HG02610 (cell line): ENCODE results near the gene CD84.
"Not testable (repeated sequence)": the region's sequence is repeated elsewhere in the genome, so short reads cannot be mapped to it uniquely, and the experiment has no call there.

Experiments
- ATAC-seq: cut with Tn5 transposase; IDR thresholded peaks from one replicate; pipeline ENCODE4 v1.9.1; 2021; ENCODE audit warnings: mild to moderate bottlenecking, moderate library complexity; ENCODE audit not compliant: unreplicated experiment

CD84 gene

DNA sequence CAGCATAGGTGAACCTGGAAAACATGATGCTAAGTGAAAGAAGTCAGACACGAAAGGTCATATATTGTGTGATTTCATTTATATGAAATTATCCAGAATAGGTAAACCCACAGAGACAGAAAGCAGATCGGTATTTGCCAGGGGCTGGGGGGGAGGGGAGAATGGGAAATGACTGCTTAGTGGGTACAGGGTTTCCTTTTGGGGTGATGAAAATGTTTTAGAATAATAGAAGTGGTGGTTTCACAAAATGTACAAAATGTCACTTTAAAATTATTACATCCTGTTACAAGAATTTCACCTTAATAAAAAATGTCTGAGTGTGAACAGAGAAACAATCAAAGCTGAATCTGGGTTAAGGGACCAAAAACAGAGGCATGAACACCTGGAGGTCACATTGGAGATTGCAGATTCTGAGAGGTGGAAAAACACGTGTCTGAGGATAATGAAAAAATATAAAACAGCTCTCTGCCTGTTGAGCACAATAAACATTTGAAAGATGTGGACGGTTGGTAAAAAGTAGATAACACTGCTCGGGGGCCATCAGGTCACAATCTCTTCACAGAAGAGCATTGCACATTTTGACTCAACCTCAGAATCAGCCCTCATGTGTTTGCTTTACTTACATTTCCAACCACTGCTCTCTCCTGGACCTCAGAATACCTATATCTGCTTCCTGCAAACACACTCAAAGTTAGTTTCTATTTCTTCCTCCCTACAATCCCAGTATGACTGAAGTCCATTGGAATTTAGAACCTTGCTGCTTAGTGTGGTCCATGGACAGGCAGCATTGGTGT, 59.5 kb downstream of the CD84 start:
- peak; percentile 68 for ATAC-seq

DNA sequence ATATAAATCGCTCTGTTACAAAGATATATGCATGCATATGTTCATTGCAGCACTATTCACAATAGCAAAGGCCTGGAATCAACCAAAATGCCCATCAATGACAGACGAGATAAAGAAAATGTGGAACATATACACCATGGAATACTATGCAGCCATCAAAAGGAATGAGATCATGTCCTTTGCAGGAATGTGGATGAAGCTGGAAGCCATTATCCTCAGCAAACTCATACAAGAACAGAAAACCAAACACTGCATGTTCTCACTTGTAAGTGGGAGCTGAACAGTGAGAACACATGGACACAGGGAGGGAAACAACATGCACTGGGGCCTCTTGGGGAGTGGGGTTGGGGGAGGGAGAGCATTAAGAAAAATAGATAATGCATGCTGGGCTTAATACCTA, 61.8 kb downstream of the CD84 start:
- not testable (repeated sequence) for ATAC-seq

DNA sequence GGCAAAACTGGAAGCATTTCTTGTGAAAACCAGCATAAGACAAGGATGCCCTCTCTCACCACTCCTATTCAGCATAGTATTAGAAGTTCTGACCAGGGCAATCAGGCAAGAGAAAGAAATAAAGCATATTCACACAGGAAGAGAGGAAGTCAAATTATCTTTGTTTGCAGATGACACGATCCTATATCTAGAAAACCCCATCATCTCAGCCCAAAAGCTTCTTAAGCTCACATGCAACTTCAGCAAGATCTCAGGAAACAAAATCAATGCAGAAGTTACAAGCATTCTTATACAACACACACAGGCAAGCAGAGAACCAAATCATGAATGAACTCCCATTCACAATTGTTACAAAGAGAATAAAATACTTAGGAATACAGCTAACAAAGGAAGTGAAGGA, 63.4 kb downstream of the CD84 start:
- ATAC-seq, result not testable (repeated sequence)

DNA sequence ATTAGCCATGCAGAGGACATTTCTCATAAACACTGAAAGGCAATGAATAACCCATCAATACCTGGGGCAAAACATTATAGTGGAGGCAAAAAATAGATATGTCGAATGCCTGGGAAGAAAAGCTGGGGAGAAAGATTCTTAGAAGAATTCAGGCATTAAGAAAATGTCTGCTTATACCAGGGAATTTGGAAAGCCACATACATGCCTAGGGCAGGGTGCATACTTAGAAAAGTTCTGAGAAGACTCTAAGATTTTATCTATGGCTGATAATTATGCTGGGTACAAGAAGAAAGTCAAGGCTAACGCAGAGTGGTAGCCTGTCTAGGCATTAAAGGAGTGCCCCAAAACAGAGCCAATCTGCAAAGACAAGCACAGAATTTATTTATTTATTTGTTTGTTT, 74.6 kb downstream of the CD84 start:
- no peak for ATAC-seq

DNA sequence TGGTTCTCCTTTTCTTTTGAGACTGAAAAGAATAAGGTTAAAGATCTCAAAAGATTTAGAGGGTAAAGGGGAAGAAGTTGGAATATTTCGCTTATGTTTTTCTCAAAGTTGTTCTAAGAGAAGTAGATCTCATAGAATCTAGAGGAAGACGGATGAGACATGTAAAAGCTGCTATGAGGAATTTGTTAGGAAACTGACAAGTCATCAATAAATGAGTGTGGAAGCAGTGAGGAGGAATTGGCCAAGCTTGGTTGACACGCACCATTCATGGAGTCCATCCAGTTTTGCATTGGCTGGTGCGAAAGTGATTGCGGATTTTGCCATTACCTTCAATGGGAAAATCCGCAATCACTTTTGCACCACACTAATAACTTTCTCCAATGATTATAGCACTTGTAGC, 76.2 kb downstream of the CD84 start:
- no peak for ATAC-seq

DNA sequence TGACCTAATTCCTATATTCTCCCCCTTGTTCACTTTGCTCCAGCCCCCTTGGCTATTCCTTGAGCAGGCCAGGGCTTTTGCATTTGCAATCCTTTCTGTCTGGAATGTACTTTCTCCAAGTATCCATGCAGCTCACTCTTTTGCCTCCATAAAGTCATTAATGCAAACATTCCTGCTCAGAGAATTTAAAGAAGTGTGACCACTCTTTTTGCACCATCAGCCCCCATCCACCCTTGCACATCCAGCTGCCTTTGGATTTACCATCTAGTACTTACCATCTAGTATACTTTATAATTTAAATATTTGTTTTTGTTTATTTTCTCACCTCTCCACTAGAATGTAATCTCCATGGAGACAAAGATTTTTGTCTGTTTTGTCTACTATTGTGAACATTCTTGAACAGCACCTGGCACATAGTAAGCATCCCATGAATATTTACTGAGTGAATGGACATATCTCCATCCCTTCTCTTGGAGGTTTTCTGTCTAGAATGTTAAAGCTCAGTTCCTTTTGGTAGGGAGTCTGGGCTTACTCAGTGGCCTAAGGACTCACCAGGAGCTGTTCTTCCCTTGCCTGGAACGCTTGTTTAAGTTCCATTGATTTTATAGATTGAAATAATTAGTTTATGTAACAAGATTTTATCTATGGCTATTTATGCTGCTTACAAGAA, 78.8 kb downstream of the CD84 start:
- no peak for ATAC-seq

DNA sequence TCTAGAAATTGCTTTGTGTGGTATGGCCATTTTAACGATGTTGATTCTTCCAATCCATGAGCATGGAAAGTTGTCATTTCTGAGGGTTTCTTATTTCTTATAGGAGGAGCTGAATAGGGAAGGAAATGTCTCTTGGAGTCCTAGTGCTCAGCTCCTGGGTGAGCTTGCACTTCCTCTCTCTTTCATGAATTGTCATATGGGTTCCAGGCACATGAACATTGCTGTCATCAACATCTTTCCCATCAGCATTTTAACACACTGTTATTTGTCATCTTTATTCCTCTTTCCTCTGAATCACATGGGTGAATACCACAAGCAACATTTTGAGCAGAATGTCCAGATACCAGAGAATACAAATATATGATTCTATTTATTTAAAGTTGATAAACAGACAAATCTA, 79.7 kb downstream of the CD84 start:
- no peak for ATAC-seq

DNA sequence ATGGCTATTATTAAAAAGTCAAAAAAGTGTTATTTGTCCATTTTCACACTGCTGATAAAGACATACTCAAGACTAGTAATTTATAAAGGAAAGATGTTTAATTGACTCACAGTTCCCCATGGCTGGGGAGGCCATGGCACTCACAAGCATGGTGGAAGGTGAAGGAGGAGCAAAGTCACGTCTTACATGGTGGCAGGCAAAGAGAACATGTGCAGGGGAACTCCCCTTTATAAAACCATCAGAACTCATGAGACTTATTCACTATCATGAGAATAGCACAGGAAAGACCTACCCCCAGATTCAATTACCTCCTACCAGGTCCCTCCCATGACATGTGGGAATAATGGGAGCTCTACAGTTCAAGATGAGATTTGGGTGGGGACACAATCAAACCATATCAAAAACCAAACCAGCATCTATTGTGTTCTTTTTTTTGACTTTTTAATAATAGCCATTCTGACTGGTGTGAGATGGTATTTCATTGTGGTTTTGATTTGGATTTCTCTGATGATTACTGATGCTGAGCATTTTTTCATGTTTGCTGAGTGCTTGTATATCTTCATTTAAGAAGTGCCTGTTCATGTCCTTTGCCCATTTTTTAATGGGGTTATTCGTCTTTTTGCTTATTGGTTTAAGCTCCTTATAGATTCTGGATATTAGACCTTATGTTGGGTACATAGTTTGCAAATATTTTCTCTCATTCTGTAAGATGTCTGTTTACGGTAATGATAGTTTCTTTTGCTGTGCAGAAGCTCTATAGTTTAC, 80.8 kb downstream of the CD84 start:
- ATAC-seq, result not testable (repeated sequence)

DNA sequence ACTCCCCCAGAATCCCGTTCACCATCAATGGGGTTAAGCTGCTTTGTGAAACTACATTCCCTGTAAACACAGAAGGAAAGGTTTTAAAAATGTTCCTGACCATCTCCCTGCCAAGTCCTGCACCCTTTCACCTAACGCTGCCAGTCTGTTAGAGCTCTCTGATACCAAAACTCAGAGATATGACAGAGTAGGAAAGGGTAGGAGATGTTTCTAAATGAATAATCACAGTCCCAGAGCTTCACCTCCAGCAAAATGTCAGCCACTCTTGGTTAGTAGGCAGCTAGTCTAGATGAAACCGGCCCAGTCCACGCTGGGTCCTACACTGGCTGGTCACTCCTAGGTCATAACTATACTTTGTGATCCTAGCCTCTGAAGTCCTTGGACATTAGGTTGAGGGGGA, 83.0 kb downstream of the CD84 start:
- ATAC-seq, result no peak

DNA sequence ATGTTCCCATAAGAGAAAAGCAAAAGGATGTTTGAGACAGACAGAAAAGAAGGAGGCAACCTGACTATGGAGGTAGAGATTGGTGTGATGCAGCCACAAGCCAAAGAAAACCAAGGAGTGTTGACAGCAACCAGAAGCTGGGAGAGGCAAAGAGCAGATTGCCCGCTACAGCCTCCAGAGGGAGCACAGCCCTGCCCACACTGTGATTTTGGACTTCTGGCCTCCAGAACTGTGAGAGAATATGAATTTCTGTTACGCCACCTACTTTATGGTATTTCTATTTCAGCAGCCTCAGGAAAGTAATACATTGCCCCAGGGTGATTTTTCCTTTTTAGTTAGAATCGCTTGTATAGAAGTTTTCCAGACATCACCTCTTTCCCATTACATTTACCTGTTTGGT, 84.7 kb downstream of the CD84 start:
- no peak for ATAC-seq

DNA sequence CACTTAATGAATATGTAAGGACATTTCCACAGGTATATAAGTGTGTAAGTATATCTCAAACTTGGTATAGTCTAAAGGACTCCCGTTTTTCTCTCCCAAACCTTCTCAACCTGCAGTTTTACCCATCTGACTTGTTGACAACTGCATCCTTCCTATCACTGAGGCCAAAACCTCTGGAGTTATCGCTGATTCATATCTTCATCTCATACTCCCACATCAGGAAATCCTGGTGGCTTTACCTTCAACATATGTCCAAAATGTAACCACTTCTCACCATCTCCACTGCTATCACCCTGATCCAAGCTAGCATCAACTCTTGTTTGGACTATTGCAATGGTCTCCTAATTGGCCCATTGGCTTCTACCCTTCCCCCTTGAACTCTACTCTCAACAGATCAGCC, 86.7 kb downstream of the CD84 start:
- no peak for ATAC-seq

DNA sequence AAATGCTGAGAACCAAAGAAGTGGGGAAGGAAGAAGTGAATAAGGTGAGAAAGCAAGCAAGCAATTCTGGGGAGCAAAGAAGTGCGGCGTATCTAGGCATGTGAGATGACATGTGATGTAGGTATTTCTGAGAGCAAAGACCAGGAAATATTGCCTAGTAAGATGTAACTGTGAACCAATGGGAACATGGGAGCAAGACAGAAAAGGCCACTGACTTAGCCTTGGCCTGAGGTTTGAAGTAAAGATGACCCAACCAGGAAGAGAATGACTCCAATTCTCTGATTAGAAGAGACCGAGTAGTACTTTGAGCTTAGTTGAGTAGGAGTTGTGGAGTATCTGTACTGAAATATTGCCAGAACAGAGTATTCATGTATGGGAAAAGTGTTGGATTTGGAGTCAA, 87.3 kb downstream of the CD84 start:
- ATAC-seq, result no peak
